ENCODE data around the gene LCN12.
A peak's percentile ranks its signal among the peaks of the same experiment; 100 is the strongest.
"Not testable (repeated sequence)": the region's sequence is repeated elsewhere in the genome, so short reads cannot be mapped to it uniquely, and the experiment has no call there.

Gene LCN12

DNA sequence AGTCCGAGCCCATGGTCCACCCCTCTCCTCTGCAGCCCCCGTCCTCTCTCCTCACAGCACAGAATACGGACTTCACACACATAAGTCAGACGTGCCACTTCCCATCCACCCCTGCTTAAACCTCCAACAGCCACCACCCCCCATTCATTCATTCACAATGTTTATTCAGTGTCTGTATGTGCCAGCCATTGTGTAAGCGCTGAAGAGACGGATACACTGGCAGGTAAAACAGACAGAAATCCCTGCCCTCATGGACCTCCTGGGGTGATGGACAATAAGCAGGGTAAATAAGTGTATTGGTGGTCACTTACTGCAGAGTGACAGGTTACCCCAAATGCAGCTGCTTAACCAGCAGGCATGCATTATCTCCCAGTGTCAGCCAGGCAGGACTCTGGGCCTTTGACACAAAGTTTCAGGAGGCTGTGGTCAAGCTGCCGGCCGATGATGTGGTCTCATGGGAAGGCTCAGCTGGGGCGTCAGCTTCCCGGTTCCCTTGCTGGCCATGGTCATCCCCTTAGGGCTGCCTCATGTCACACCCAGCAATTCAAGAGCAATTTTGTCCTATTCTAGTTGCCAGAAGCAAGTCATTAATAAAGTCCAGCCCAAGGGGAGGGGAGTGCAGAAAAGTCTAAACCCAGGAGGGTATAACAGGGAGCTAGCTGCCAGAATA lies 38.3 kb downstream of the LCN12 start:
- no peak for DNase-seq (ENCODE audit: low read depth in 2 of 2)

GRCh38 chr9:136991993-136992818 lies 40.1 kb downstream of the LCN12 start, which contains the start of gene PAXX:
Gene PAXX (plus strand): TSS chr9:136992422. CDS start chr9:136992444, 22 bp downstream.
- DNase-seq (ENCODE audit: low read depth in 2 of 2), result peak; percentile 93

- no peak for DNase-seq (ENCODE audit: low read depth in 2 of 2)
Observed at GRCh38 chr9:136992819-136993369, 40.8 kb downstream of the LCN12 start.

GRCh38 chr9:136994180-136994887 lies 42.3 kb downstream of the LCN12 start:
- DNase-seq (ENCODE audit: low read depth in 2 of 2), result no peak

DNA sequence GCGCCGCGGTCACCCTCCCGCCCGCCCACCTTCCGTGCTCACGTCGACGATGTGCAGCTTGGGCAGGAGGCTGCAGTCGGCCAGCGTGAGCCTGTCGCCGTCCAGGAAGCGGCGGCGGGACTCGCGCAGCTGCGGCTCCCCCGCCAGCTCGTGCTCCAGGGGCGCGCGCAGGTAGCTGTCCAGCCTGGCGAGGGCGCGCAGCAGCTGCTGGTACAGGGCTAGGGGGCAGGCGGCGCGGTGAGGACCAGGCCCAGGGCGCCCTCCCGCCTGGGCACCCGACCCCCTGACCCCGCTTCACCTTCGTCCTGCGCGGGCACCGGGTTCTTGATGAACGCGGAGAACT lies 42.8 kb downstream of the LCN12 start:
- no peak for DNase-seq (ENCODE audit: low read depth in 2 of 2)

DNA sequence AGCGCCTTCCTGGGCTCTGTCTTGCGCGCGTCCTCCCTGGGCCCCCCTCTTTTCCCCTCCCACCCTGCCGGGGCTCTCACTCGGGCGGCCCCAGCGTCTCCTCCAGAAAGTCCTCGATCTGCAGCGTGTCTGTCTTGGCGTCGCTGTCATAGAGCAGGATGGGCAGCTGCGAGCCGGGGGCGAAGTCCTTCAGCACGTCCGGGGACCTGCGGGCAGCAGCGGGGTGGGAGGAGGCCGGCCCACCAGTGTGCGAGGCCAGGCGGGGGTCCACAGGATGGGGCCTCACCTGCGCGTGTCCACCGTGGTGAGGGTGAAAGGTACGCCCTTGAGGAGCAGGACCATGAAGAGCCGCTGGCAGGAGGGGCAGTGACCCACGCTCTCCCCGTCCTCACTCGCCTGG lies 43.3 kb downstream of the LCN12 start:
- no peak for DNase-seq (ENCODE audit: low read depth in 2 of 2)

- DNase-seq (ENCODE audit: low read depth in 2 of 2), result no peak
Observed at GRCh38 chr9:136995772-136996311, 43.8 kb downstream of the LCN12 start.

DNA sequence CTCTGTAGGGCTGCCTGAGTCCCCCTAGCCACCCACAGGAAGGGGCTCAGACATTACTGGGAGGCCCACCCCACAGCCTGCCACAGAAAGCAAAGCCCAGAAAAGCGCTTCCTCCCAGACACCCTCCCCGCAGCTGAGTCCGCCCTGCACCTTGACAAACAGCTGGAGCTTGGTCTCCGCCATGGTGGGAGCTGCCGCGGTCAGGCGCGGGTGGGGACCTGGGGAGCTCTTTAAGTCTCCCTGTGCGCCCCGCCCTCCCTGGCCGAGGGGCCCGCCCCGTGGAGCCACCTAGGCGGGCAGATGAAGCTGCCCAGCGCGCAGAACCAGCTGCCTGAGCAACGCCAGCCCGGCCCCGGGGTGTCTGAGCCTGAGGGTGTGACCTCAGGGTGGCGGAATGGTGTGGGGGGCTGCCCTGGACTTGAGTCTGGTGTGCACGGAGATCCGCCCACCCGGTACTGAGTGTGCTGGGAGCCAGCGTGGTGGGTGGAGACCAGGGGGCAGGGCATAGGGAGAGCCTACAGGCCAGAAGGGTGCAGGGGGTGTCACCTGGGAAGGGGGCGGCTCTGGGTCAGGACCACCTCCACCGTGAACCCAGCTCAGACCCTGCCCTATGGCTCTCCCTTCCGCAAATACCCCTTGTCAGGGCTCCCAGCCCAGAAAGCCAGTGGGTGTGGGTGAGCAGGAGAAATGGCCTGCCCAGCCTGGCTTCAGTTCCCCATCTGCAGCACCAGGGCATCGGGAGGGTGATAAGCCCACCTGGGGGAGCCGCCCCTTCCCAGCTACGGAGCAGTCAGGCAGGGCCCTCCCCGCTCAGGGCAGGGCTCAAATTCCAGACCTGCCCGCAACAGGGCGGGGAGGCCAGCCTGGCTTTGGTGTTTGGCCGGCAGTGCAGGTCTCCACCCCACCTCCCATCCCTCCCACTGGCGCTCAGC lies 44.6 kb downstream of the LCN12 start, which contains the start of gene CLIC3:
Gene CLIC3 (minus strand): TSS at position 208 of the 932 bp plus-strand sequence. CDS start 25 bp downstream, at position 183.
- peak in 1 of 2 donors; percentile 20 for DNase-seq (ENCODE audit: low read depth in 2 of 2)

- DNase-seq (ENCODE audit: low read depth in 2 of 2), result no peak
Observed at GRCh38 chr9:136997371-136997770, 45.3 kb downstream of the LCN12 start.

GRCh38 chr9:136997830-136998234 lies 45.8 kb downstream of the LCN12 start:
- DNase-seq (ENCODE audit: low read depth in 2 of 2), result no peak

DNA sequence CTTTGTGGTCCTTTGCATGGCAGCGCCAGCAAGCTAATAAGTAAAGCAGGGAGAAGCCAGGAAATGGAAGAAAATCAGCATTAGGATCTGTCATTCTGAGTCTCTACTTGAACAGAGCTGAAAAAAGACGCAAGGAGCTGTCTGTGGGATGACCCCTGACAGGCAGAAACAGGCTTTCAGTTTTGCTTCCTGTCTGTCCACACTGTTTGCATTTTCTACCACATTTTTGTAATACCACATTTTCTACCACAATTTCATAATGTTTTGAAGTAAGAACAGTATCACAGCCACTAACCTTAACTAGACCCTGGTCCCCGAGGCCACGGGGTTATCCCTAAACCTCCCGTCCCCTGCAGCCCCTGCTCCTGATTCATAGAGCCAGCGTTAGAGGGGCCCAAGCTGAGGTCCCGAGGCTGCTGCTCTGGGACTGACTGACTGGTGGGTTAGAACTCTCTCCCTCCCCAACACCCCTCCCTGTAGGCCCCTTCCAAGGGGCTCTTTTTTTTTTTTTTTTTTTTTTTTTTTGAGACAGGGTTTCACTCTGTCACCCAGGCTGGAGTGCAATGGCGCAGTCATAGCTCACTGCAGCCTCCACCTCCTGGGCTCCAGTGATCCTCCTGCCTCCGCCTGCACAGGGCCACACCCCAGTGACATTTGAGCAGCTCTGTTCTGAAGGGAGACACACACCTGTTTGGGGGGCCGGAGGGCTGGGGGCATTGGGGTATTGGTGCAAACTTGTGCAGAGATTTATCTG lies 48.3 kb downstream of the LCN12 start:
- peak in 1 of 2 donors; percentile 38 for DNase-seq (ENCODE audit: low read depth in 2 of 2)

- DNase-seq (ENCODE audit: low read depth in 2 of 2), result no peak
Observed at GRCh38 chr9:137001857-137002645, 50.0 kb downstream of the LCN12 start.

GRCh38 chr9:137002646-137003041 lies 50.6 kb downstream of the LCN12 start:
- no peak for DNase-seq (ENCODE audit: low read depth in 2 of 2)

DNA sequence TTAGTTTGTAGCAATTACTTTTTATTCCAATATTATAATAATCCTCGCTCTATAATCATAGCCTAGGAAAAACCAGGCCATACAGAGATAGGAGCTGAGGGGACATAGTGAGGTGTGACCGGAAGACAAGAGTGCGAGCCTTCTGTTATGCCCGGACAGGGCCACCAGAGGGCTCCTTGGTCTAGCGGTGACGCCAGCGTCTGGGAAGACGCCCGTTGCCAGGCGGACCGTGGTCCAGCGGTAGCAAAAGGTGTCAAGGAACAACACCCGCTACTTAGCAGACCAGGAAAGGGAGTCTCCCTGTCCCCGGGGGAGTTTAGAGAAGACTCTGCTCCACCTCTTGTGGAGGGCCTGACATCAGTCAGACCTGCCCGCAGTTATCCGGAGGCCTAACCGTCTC lies 52.2 kb downstream of the LCN12 start:
- not testable (repeated sequence) for DNase-seq (ENCODE audit: low read depth in 2 of 2)
